Mucosa of descending colon (tissue), 3 donors: ENCODE results near the gene TTLL9. TPM values are rescaled to one million over a fixed set of nuclear protein-coding genes. Genes with fewer than 3 reads are reported as not detected.

Experiments used
- ATAC-seq: fragments of 200-7000 bp; cut with Tn5 transposase; one replicate; pipeline ENCODE4 v1.9.1; 2020; ENCODE audit warnings: mild to moderate bottlenecking, moderate library complexity
- DNase-seq, 3 donors: peaks; one replicate each; pipeline ENCODE4 v3.0.0-alpha.2; 2020
- H3K36me3 ChIP-seq: fragments of 200-600 bp; one replicate; pipeline ENCODE4 v1.8.0; 2021; ENCODE audit warnings: low read depth, mild to moderate bottlenecking
- H3K4me1 ChIP-seq: fragments of 200-600 bp; one replicate; pipeline ENCODE4 v1.8.0; 2021; ENCODE audit warnings: low read depth, mild to moderate bottlenecking
- H3K4me3 ChIP-seq: fragments of 200-600 bp; one replicate; pipeline ENCODE4 v1.8.0; 2021; ENCODE audit warnings: mild to moderate bottlenecking
- H3K9me3 ChIP-seq: fragments of 200-600 bp; one replicate; pipeline ENCODE4 v1.8.0; 2021; ENCODE audit warnings: mild to moderate bottlenecking
- intact Hi-C, 2 donors: fragments of 100-400 bp; cut with DNase I in 1 of 2; cut with micrococcal nuclease in 1 of 2; formaldehyde crosslinking; loops; one replicate each; pipeline versions ENCODE4 v1.11.0 to v1.11.1; 2022; cut with DNase I, micrococcal nuclease
- total RNA-seq, 3 donors: library from RNA; stranded (reverse); fragmentation: NEBNext Ultra II Directional in 2 of 3; extraction: Animal tissue kit (Norgen Biotek cat#: 25700) in 2 of 3; gene quantifications; one replicate each; pipeline versions ENCODE4 v1.2.1 to v1.2.4, GENCODE V29; 2021 to 2023
- TF ChIP-seq, protein P1 (sequence below): fragments of 200-600 bp; IDR thresholded peaks from one replicate; pipeline ENCODE4 v1.8.0; 2022; ENCODE audit warnings: antibody characterized with exemption, mild to moderate bottlenecking
- donor health status: DM: no; HTN: no; CAD: no; lungs with moderate emphysema.
- donor health status: DM: no; HTN: no; CAD: no.
- donor health status: DM: no; HTN: yes; CAD: no.

TTLL9 gene
- total RNA-seq, 3 donors from 2014 or later: 0.25 TPM; not detected in 2

DNA sequence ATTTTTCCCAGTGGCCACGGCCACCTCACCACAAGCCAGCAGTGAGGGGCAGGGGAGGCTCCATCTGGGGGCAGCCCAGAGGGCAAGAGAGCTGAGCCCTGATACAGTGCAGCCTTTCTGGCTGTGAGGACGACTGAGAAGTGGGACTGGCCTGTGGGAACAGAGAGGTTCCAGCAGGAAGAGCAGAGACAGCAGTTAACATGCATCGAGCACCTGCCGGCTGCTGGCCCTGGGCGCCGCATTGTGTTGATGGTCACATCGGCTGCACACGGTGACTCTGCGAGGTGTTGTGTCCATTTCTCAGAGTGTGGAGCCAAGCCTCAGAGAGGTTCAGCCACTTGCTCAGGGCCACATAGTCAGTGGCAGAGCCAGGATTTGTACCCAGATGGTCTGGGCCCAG, 34.9 kb upstream of the TTLL9 start:
- DNase-seq: no peak
- Histone ChIP-seq H3K4me1 (peaks cover 13% of the 10 kb centered on the region), H3K9me3 (no peaks in the 10 kb centered on the region), H3K4me3 (no peak overlapping the region), H3K36me3 (no peaks in the 10 kb centered on the region)
- ATAC-seq: no peak
- intact Hi-C loops: no loop called here
- TF ChIP-seq, protein P1, sequence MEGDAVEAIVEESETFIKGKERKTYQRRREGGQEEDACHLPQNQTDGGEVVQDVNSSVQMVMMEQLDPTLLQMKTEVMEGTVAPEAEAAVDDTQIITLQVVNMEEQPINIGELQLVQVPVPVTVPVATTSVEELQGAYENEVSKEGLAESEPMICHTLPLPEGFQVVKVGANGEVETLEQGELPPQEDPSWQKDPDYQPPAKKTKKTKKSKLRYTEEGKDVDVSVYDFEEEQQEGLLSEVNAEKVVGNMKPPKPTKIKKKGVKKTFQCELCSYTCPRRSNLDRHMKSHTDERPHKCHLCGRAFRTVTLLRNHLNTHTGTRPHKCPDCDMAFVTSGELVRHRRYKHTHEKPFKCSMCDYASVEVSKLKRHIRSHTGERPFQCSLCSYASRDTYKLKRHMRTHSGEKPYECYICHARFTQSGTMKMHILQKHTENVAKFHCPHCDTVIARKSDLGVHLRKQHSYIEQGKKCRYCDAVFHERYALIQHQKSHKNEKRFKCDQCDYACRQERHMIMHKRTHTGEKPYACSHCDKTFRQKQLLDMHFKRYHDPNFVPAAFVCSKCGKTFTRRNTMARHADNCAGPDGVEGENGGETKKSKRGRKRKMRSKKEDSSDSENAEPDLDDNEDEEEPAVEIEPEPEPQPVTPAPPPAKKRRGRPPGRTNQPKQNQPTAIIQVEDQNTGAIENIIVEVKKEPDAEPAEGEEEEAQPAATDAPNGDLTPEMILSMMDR: no peak

DNA sequence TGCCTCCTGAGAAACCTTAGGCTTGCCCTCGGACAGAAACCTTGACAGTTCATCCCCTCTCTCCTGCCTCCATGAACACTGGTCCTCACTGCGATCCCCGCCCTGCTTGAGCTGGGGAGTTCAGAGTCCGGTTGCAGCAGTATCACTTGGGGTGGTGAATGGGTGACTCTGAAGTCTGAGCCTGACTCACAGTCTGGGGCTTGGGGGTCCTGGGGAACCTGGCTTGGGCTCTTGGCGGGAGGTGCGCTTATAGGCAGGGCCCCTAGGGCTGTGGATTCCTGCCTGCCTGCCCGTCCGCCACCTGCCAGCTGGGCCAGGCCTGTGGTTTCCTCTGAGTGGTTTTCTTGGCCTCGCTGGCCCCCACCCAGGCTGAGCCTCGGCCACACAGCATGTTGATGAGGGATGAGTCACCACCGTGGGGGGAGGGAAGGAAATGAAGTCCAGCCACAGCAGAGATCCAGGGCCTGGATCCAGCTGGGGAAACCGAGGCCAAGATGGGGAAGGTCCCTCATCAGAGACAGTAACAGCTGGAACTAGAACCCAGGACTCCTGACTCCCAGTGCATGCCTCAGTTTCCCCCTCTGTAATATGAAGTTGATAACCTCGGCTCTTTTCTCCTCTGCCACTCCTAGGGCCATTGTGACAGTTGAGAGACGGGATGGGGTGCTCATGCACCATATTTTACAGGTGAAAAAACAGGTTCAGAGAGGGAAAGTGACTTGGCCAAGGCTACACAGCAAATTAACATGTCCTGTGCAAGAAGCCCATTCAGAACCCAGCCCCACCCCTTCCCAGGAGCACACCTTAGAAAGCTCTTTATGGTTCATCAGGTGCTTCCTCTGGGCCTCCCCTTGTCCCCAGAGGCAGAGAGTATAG, 34.2 kb upstream of the TTLL9 start:
- Histone ChIP-seq H3K4me1 (peaks cover 13% of the 10 kb centered on the region), H3K36me3 (no peaks in the 10 kb centered on the region), H3K9me3 (no peaks in the 10 kb centered on the region), H3K4me3 (no peak overlapping the region)
- peak; percentile 75 for ATAC-seq
- TF ChIP-seq, protein P1: no peak
- peak; percentile 66 to 74 (median 73) for DNase-seq
- intact Hi-C loops: no loop called here

DNA sequence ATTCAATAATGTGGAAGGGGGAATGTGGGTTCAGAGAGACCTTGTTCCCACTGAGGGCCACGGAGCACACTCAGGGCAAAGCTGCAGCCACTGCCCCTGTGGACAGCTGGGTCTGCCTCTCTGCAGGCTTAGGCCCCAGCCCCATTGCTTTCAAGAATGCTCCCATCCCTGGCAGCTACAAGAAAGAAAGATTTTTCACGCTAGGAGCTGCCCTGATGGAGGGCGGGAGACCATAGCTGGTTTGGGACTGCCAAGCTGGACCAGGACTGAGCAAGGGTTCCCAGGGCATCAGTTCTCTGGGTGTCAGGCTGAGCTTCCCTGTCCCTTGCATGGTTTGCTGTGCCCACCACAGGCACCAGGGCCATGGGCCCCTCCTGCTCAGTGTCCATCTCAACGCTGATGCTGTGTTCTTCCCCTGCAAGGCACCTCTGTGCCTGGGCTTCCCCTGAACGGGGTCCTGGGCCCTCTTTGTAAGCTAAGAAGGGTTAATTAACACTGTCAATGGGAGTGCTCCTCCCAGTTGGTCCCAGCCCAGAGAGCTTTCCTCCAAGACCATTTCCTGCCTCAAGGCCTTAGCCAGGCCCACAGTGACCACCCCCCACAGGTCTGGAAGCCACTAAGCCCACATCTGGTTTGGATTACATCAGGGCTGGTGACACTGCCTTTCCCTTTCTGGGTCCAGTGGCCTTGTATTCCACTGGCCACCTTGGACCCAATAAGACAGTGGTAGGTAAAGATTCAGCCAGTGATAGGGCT, 33.4 kb upstream of the TTLL9 start:
- ATAC-seq (no peak), DNase-seq (no peak)
- Histone ChIP-seq H3K4me3 (no peak overlapping the region), H3K9me3 (no peaks in the 10 kb centered on the region), H3K4me1 (peaks cover 13% of the 10 kb centered on the region), H3K36me3 (no peaks in the 10 kb centered on the region)
- intact Hi-C loops: no loop called here
- TF ChIP-seq, protein P1: no peak

DNA sequence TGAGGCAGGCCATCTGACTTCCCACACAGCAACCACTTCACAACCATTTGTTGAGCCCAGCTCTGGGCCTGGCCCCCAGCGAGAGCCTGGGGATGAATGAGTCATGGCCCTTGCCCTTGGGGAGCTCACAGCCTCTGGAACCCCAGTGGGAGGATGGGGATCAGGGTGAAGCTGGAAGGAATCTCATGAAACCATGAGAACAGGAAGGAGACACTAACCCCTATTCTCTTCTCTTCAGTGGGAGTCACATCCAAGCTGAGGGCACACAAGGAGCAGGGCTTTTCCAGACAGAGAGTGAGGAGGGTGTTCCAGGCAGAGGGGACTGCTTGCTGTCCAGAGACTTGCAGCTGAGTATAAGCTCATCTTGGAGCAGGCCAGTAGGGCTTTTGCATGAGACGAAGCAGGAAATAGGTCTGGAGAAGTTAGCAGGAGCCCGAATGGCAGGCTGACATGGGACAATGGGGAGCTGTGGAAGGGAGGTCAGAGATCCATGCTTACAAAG, 32.5 kb upstream of the TTLL9 start:
- no peak for DNase-seq
- intact Hi-C loops: no loop called here

DNA sequence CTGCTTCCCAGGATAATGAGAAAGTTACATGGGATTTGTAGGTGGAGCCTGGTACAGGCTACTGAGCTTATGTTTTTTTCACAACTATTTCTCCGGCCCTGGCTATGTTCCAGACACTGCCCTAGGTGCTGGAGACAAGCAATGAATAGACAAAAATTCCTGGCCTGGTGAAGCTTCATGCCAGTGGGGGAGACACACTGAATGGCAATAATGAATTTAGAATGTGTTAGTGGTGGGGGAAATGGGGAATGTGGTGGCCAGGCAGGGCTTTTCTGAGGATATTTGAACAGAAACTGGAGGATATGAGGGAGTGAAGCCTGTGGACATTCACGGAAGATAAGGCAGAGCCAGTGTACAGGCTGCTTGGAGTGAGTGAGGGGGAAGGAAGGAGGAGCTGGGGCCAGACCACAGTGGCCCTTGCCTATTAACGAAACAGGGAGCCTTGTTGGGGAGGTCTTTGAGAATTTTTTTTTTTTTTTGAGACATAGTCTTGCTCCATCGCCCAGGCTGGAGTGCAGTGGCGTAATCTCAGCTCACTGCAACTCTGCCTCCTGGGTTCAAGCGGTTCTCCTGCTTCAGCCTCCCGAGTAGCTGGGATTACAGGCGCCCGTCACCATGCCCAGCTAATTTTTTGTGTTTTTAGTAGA, 31.7 kb upstream of the TTLL9 start:
- DNase-seq (no peak), ATAC-seq (no peak)
- Histone ChIP-seq H3K4me1 (peaks cover 13% of the 10 kb centered on the region), H3K36me3 (no peaks in the 10 kb centered on the region), H3K9me3 (no peaks in the 10 kb centered on the region), H3K4me3 (no peak overlapping the region)
- TF ChIP-seq, protein P1: no peak
- intact Hi-C loops: no loop called here

More for the DNA sequence above, 32.5 kb upstream of the TTLL9 start:
- no peak for ATAC-seq
- Histone ChIP-seq H3K4me3 (no peak overlapping the region), H3K9me3 (no peaks in the 10 kb centered on the region), H3K4me1 (peaks cover 13% of the 10 kb centered on the region), H3K36me3 (no peaks in the 10 kb centered on the region)
- TF ChIP-seq, protein P1: no peak
